Stomach (tissue), 4 donors: ENCODE measurements around the gene KCTD16.

ENCODE experiments used
- POLR2A ChIP-seq, 4 donors: fragments of 450-650 bp; IDR thresholded peaks; one replicate each; pipeline ENCODE4 v1.6.1; 2016; ENCODE audit warnings: antibody characterized with exemption in 4 of 4, control low read depth in 2 of 4, mild to moderate bottlenecking in 1 of 4, moderate library complexity in 1 of 4
- TF ChIP-seq, protein P1 (sequence below), 7 experiments: fragments of 450-650 bp in 4 of 7; fragments of 200-600 bp in 3 of 7; sonication (generic) in 3 of 7; IDR thresholded peaks; one replicate each; pipeline ENCODE4 v1.5.1; 2016 to 2019; ENCODE audit warnings: antibody characterized with exemption in 7 of 7, control low read depth in 2 of 7, mild to moderate bottlenecking in 1 of 7

DNA sequence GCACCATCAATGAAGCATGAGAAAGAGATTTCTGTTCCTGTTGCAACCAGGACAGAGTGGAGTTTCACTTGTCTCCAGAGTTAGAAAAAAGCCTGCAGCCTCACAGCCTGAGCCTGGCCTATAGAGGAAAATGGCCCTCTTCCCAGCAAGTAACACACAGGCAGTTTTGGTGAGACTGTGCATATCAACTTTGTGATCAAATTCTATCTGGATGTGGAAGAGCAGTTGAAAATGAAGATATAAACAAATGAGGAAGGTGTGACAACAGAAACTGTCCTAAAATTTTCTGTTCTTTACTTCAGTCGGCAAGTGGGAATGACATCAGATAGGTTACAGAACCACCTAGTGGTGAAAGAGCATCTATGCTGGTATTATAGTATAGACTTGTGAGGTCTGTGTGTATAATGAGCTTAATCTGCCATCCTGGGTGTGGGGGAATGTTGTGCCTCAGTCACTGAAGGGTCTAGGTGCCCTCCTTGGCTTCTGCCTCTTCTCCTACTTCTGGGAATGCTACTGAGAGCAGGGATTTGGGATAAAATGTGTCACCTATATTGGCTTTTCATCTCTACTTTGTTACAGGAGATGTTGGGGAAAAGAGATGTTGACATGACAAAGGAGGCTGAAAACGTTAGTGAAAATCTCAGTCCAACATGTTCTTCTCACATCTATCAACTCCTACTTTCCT lies 28.4 kb upstream of the KCTD16 start:
- no peak for TF ChIP-seq POLR2A (IDR thresholded peaks at IDR 0.05)
- TF ChIP-seq, protein P1, sequence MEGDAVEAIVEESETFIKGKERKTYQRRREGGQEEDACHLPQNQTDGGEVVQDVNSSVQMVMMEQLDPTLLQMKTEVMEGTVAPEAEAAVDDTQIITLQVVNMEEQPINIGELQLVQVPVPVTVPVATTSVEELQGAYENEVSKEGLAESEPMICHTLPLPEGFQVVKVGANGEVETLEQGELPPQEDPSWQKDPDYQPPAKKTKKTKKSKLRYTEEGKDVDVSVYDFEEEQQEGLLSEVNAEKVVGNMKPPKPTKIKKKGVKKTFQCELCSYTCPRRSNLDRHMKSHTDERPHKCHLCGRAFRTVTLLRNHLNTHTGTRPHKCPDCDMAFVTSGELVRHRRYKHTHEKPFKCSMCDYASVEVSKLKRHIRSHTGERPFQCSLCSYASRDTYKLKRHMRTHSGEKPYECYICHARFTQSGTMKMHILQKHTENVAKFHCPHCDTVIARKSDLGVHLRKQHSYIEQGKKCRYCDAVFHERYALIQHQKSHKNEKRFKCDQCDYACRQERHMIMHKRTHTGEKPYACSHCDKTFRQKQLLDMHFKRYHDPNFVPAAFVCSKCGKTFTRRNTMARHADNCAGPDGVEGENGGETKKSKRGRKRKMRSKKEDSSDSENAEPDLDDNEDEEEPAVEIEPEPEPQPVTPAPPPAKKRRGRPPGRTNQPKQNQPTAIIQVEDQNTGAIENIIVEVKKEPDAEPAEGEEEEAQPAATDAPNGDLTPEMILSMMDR (IDR thresholded peaks at IDR 0.05): peak in 4 of 7 experiments; percentile 41 to 53 (median 50)
